ENCODE data around the gene DNM3. TPM values are rescaled to one million over a fixed set of nuclear protein-coding genes. Genes with fewer than 3 reads are reported as not detected.

Gene DNM3
- total and polyA plus RNA-seq, 2 experiments from 2014 or later, result 5.2 to 12.2 TPM

DNA sequence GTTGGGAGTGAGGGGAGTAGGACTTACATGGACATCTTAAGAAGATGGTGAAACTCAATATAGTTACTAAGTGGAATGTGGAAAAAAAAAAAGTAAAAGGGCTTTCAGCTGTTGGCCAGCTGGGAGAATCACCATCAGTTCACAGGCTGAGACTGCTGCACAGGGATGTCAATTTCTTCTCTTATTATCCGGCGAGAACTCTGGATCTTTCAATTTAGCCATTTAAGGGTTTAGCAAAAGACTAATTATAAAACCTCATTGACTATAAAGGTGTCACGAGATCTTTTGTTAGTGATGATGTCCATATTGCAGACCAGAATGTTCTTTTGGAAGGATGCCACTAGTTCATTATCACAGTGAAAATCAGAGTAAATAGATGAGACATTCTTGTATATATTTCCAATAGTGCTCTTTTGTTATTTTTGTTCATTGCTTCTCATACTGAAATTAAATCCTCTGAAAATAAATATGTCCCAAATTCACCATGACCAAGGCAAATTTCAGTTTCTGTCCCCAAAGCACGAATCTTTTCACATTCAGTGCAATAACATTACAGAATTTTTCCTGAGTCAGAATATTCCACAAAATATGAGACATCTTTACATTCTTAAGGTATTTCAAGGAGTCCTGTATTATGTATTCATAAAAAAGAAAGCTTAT, 266.1 kb downstream of the DNM3 start:
- Mint-ChIP-seq H3K4me1 (no peaks in the 10 kb centered on the region), H3K9me3 (no peaks in the 10 kb centered on the region; the same call in 2 of the 3 replicates), H3K4me3 (no peak overlapping the region), H3K36me3 (ENCODE audit: low read depth) (no peaks in the 10 kb centered on the region), H3K27me3 (ENCODE audit: insufficient read depth, low read depth, poor library complexity) (peaks cover 2% of the 10 kb centered on the region), H3K27ac (no peak overlapping the region)
- TF ChIP-seq ZNF331 (CRISPR knock-in tag; IDR thresholded peaks at IDR 0.05; ENCODE audit: low read depth), result no peak
- TF ChIP-seq EZH2phosphoT487 (IDR thresholded peaks at IDR 0.05; ENCODE audit: unreplicated experiment), result no peak
- no peak for TF ChIP-seq POLR2AphosphoS5 (IDR thresholded peaks at IDR 0.05; ENCODE audit: low read depth)
- no peak for TF ChIP-seq EZH2 (IDR thresholded peaks at IDR 0.05; ENCODE audit: low read depth, unreplicated experiment)
- no peak for TF ChIP-seq CREB1 (CRISPR knock-in tag; IDR thresholded peaks at IDR 0.05; ENCODE audit: low read depth)
- no peak for TF ChIP-seq JUNB (IDR thresholded peaks at IDR 0.05; ENCODE audit: unreplicated experiment)
- no peak for TF ChIP-seq STAT1 (IDR thresholded peaks at IDR 0.05; ENCODE audit: unreplicated experiment)
- TF ChIP-seq, protein P1, sequence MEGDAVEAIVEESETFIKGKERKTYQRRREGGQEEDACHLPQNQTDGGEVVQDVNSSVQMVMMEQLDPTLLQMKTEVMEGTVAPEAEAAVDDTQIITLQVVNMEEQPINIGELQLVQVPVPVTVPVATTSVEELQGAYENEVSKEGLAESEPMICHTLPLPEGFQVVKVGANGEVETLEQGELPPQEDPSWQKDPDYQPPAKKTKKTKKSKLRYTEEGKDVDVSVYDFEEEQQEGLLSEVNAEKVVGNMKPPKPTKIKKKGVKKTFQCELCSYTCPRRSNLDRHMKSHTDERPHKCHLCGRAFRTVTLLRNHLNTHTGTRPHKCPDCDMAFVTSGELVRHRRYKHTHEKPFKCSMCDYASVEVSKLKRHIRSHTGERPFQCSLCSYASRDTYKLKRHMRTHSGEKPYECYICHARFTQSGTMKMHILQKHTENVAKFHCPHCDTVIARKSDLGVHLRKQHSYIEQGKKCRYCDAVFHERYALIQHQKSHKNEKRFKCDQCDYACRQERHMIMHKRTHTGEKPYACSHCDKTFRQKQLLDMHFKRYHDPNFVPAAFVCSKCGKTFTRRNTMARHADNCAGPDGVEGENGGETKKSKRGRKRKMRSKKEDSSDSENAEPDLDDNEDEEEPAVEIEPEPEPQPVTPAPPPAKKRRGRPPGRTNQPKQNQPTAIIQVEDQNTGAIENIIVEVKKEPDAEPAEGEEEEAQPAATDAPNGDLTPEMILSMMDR (conservative IDR thresholded peaks at IDR 0.05; ENCODE audit: low read depth in 2 of 2), result no peak
- ATAC-seq (no peak), DNase-seq (ENCODE audit: low spot score) (no peak)
- Histone ChIP-seq H3F3A (replicated peaks; ENCODE audit: low read depth) (no peaks in the 10 kb centered on the region), H3K4me2 (no peak overlapping the region), H3K9me2 (ENCODE audit: insufficient read depth) (no peaks in the 10 kb centered on the region), H2AFZ (no peak overlapping the region), H3K36me3 (ENCODE audit: insufficient read depth) (no peaks in the 10 kb centered on the region), H3K4me3 (no peak overlapping the region), H3K27me3 (ENCODE audit: insufficient read depth) (no peaks in the 10 kb centered on the region), H3K79me2 (replicated peaks; ENCODE audit: insufficient read depth) (no peaks in the 10 kb centered on the region), H3K27ac (ENCODE audit: low read depth) (no peak overlapping the region), H3K4me1 (ENCODE audit: insufficient read depth) (no peaks in the 10 kb centered on the region), H4K20me1 (replicated peaks; ENCODE audit: insufficient read depth) (no peaks in the 10 kb centered on the region)

DNA sequence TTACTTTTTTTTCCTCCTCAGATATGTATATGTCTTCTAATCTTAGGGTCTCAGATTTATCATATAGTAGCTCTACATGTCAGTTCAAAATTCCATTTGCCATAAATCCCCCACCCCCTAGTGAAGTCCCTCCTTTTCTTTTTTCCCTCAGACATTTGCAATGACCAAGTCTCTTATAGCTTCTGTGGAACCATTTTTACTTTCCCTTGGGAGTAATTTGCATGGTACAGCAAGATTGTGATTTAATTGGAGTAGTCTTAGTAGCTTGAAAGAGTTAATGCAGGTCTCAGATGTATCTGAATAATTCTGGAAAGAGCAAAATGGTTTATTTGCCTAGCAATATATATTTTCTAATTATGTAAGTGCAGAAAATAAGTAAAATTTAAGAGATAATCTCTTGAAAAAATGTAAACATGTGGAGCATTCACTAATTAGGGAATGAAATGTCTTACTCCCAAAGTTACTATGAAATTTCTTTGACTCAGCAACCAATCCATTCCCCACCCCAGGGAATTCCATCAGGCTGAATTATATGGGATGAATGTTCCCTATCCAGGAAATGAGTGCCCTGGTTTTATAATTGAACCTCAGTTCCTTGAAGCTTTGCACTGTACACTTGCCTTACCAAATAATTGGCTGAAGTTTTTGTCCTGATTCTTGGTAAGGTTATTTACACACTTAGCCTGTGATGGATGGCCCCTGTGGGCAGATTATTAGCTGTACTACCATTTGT, 267.0 kb downstream of the DNM3 start:
- no peaks in the 10 kb centered on the region for H3K79me2 ChIP-seq (replicated peaks; ENCODE audit: insufficient read depth)
- no peak overlapping the region for H3K27ac ChIP-seq (ENCODE audit: low read depth)
- H3K4me3 ChIP-seq, result no peak overlapping the region
- H3K36me3 Mint-ChIP-seq (ENCODE audit: low read depth), result no peaks in the 10 kb centered on the region
- no peaks in the 10 kb centered on the region for H3K27me3 ChIP-seq (ENCODE audit: insufficient read depth)
- DNase-seq (ENCODE audit: low spot score), result no peak
- peaks cover 2% of the 10 kb centered on the region for H3K27me3 Mint-ChIP-seq (ENCODE audit: insufficient read depth, low read depth, poor library complexity)
- H4K20me1 ChIP-seq (replicated peaks; ENCODE audit: insufficient read depth), result no peaks in the 10 kb centered on the region
- H2AFZ ChIP-seq, result no peak overlapping the region
- no peaks in the 10 kb centered on the region for H3K36me3 ChIP-seq (ENCODE audit: insufficient read depth)
- ATAC-seq, result no peak
- no peaks in the 10 kb centered on the region for H3K4me1 Mint-ChIP-seq
- no peak overlapping the region for H3K4me3 Mint-ChIP-seq
- no peak overlapping the region for H3K27ac Mint-ChIP-seq
- H3K9me2 ChIP-seq (ENCODE audit: insufficient read depth), result no peaks in the 10 kb centered on the region
- no peaks in the 10 kb centered on the region for H3F3A ChIP-seq (replicated peaks; ENCODE audit: low read depth)
- no peaks in the 10 kb centered on the region for H3K9me3 Mint-ChIP-seq
- H3K4me2 ChIP-seq, result no peak overlapping the region
- H3K4me1 ChIP-seq (ENCODE audit: insufficient read depth), result no peaks in the 10 kb centered on the region
- no peak for TF ChIP-seq STAT1 (IDR thresholded peaks at IDR 0.05; ENCODE audit: unreplicated experiment)
- no peak for TF ChIP-seq ZNF114 (CRISPR knock-in tag; IDR thresholded peaks at IDR 0.05)
- TF ChIP-seq POLR2AphosphoS5 (IDR thresholded peaks at IDR 0.05; ENCODE audit: low read depth), result no peak
- TF ChIP-seq EZH2phosphoT487 (IDR thresholded peaks at IDR 0.05; ENCODE audit: unreplicated experiment), result no peak
- TF ChIP-seq JUNB (IDR thresholded peaks at IDR 0.05; ENCODE audit: unreplicated experiment), result no peak
- TF ChIP-seq ZNF331 (CRISPR knock-in tag; IDR thresholded peaks at IDR 0.05; ENCODE audit: low read depth), result no peak
- TF ChIP-seq, protein P2, sequence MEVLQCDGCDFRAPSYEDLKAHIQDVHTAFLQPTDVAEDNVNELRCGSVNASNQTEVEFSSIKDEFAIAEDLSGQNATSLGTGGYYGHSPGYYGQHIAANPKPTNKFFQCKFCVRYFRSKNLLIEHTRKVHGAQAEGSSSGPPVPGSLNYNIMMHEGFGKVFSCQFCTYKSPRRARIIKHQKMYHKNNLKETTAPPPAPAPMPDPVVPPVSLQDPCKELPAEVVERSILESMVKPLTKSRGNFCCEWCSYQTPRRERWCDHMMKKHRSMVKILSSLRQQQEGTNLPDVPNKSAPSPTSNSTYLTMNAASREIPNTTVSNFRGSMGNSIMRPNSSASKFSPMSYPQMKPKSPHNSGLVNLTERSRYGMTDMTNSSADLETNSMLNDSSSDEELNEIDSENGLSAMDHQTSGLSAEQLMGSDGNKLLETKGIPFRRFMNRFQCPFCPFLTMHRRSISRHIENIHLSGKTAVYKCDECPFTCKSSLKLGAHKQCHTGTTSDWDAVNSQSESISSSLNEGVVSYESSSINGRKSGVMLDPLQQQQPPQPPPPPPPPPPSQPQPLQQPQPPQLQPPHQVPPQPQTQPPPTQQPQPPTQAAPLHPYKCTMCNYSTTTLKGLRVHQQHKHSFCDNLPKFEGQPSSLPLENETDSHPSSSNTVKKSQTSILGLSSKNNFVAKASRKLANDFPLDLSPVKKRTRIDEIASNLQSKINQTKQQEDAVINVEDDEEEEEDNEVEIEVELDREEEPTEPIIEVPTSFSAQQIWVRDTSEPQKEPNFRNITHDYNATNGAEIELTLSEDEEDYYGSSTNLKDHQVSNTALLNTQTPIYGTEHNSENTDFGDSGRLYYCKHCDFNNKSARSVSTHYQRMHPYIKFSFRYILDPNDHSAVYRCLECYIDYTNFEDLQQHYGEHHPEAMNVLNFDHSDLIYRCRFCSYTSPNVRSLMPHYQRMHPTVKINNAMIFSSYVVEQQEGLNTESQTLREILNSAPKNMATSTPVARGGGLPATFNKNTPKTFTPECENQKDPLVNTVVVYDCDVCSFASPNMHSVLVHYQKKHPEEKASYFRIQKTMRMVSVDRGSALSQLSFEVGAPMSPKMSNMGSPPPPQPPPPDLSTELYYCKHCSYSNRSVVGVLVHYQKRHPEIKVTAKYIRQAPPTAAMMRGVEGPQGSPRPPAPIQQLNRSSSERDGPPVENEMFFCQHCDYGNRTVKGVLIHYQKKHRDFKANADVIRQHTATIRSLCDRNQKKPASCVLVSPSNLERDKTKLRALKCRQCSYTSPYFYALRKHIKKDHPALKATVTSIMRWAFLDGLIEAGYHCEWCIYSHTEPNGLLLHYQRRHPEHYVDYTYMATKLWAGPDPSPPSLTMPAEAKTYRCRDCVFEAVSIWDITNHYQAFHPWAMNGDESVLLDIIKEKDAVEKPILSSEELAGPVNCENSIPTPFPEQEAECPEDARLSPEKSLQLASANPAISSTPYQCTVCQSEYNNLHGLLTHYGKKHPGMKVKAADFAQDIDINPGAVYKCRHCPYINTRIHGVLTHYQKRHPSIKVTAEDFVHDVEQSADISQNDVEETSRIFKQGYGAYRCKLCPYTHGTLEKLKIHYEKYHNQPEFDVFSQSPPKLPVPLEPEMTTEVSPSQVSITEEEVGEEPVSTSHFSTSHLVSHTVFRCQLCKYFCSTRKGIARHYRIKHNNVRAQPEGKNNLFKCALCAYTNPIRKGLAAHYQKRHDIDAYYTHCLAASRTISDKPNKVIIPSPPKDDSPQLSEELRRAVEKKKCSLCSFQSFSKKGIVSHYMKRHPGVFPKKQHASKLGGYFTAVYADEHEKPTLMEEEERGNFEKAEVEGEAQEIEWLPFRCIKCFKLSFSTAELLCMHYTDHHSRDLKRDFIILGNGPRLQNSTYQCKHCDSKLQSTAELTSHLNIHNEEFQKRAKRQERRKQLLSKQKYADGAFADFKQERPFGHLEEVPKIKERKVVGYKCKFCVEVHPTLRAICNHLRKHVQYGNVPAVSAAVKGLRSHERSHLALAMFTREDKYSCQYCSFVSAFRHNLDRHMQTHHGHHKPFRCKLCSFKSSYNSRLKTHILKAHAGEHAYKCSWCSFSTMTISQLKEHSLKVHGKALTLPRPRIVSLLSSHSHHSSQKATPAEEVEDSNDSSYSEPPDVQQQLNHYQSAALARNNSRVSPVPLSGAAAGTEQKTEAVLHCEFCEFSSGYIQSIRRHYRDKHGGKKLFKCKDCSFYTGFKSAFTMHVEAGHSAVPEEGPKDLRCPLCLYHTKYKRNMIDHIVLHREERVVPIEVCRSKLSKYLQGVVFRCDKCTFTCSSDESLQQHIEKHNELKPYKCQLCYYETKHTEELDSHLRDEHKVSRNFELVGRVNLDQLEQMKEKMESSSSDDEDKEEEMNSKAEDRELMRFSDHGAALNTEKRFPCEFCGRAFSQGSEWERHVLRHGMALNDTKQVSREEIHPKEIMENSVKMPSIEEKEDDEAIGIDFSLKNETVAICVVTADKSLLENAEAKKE (CRISPR knock-in tag; IDR thresholded peaks at IDR 0.05), result no peak
- TF ChIP-seq NANOG (IDR thresholded peaks at IDR 0.05; ENCODE audit: borderline replicate concordance), result no peak
